ENCODE measurements around the gene TTC17. TPM values are rescaled to one million over a fixed set of nuclear protein-coding genes. Genes with fewer than 3 reads are reported as not detected.

The TTC17 gene
- polyA plus RNA-seq, 3 donors: 34.7 to 82.5 (median 40.8) TPM

DNA sequence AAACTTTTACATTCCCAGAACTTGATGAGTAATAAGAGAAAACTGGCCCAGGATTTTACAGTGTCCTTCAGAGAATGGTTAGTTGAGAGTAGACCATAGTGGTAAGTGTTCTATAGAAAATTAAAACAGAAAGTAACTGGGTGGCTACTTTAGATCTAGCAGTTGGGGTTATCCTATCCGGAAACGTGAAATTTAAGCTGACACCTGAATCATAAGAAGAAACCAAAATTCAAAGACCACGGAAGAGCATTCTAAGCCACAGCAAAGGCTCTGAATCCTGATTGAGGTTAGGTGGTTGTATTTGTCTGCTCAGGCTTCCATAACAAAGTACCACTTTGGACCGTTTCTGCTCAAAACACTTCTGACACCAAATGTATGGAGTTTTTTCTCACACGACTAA lies 34.0 kb downstream of the TTC17 start:
- no peak overlapping the region for H3K4me3 ChIP-seq (replicated peaks in 1 of 3; ENCODE audit: low read depth in 2 of 3, low read length in 3 of 3)
- no peaks in the 10 kb centered on the region for H3K27me3 ChIP-seq (ENCODE audit: control insufficient read depth in 2 of 2, insufficient read depth in 2 of 2, low read length in 2 of 2)
- WGBS (ENCODE audit: insufficient coverage): 100% methylated on average over 4 of the region's 5 CpGs
- H3K36me3 ChIP-seq (replicated peaks in 1 of 2; ENCODE audit: control insufficient read depth in 1 of 2, insufficient read depth in 2 of 2, low read length in 2 of 2): peaks cover 72 to 92% of the 10 kb centered on the region in 2 donors
- intact Hi-C loops (cut with micrococcal nuclease): loop anchor here in 1 of 2 donors (10.0 kb wide), 1 partner anchor 68 kb away; no protein-coding TSS in a partner anchor
- no peaks in the 10 kb centered on the region for H3K4me1 Mint-ChIP-seq
- no peak overlapping the region for H3K4me3 Mint-ChIP-seq
- H3K27ac Mint-ChIP-seq: no peak overlapping the region
- H3K9me3 ChIP-seq (replicated peaks in 1 of 2; ENCODE audit: control insufficient read depth in 1 of 2, insufficient read depth in 1 of 2, low read length in 2 of 2): no peaks in the 10 kb centered on the region
- no peak overlapping the region for H3K9ac ChIP-seq (ENCODE audit: insufficient read depth, low read length, poor library complexity, severe bottlenecking)
- no peaks in the 10 kb centered on the region for H3K79me2 ChIP-seq (ENCODE audit: insufficient read depth, low read length)
- no peak overlapping the region for H3K27ac ChIP-seq (ENCODE audit: low read depth in 1 of 2, low read length in 2 of 2)
- no peaks in the 10 kb centered on the region for H3K4me1 ChIP-seq (ENCODE audit: control insufficient read depth in 1 of 2, insufficient read depth in 2 of 2, low read length in 2 of 2)
- no peak for DNase-seq
- H2AFZ ChIP-seq (ENCODE audit: insufficient read depth, low read depth, low read length, poor library complexity, severe bottlenecking): no peak overlapping the region
- no peak overlapping the region for H3K4me2 ChIP-seq (replicated peaks; ENCODE audit: extremely low read depth, low read length, poor library complexity, severe bottlenecking)
- TF ChIP-seq, protein P1, sequence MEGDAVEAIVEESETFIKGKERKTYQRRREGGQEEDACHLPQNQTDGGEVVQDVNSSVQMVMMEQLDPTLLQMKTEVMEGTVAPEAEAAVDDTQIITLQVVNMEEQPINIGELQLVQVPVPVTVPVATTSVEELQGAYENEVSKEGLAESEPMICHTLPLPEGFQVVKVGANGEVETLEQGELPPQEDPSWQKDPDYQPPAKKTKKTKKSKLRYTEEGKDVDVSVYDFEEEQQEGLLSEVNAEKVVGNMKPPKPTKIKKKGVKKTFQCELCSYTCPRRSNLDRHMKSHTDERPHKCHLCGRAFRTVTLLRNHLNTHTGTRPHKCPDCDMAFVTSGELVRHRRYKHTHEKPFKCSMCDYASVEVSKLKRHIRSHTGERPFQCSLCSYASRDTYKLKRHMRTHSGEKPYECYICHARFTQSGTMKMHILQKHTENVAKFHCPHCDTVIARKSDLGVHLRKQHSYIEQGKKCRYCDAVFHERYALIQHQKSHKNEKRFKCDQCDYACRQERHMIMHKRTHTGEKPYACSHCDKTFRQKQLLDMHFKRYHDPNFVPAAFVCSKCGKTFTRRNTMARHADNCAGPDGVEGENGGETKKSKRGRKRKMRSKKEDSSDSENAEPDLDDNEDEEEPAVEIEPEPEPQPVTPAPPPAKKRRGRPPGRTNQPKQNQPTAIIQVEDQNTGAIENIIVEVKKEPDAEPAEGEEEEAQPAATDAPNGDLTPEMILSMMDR (IDR thresholded peaks at IDR 0.05): no peak
- no peaks in the 10 kb centered on the region for H3K9me3 Mint-ChIP-seq
- H4K20me1 ChIP-seq (ENCODE audit: insufficient read depth, low read length): no peaks in the 10 kb centered on the region
- H3K27me3 Mint-ChIP-seq (ENCODE audit: low read depth in 3 of 3): no peaks in the 10 kb centered on the region
- peaks cover 73 to 81% of the 10 kb centered on the region in 2 donors for H3K36me3 Mint-ChIP-seq

DNA sequence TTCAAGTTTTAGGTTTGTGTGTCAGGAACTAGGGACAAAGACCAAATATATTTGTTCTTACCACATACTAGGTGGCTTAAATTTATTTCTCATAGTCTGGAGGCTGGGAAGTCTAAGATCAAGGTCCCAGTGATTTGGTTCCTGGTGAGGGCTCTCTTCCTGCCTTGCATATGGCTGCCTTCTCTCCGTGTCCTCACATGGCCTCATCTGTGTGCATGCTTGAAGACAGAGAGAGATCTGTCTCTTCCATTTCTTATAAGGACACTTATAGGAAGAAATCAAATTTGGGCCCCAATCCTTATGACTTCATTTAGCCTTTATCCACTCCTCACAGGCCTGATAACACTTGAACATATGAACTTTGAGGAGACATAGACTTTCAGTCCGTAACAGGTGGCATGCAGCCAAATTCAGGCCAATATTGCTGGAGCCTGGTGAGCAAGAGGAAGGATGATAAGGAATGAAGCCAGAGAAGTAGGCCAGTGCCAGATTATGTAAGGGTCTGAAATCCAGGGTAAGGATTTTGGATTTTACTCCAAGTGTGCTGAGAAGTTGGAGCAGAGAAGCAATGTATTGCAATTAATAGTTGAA lies 35.1 kb downstream of the TTC17 start:
- TF ChIP-seq, protein P1 (IDR thresholded peaks at IDR 0.05): no peak
- H3K36me3 ChIP-seq (replicated peaks in 1 of 2; ENCODE audit: control insufficient read depth in 1 of 2, insufficient read depth in 2 of 2, low read length in 2 of 2): peaks cover 83 to 95% of the 10 kb centered on the region in 2 donors
- H3K4me3 ChIP-seq (replicated peaks in 1 of 3; ENCODE audit: low read depth in 2 of 3, low read length in 3 of 3): no peak overlapping the region
- H3K79me2 ChIP-seq (ENCODE audit: insufficient read depth, low read length): no peaks in the 10 kb centered on the region
- no peaks in the 10 kb centered on the region for H3K4me1 ChIP-seq (ENCODE audit: control insufficient read depth in 1 of 2, insufficient read depth in 2 of 2, low read length in 2 of 2)
- no peak for DNase-seq
- H3K27ac ChIP-seq (ENCODE audit: low read depth in 1 of 2, low read length in 2 of 2): no peak overlapping the region
- H3K4me1 Mint-ChIP-seq: no peaks in the 10 kb centered on the region
- H3K9me3 Mint-ChIP-seq: no peaks in the 10 kb centered on the region
- WGBS (ENCODE audit: insufficient coverage): no CpG with 5 or more reads among the region's 2 CpGs
- no peak overlapping the region for H2AFZ ChIP-seq (ENCODE audit: insufficient read depth, low read depth, low read length, poor library complexity, severe bottlenecking)
- H3K27ac Mint-ChIP-seq: peak overlapping the region in 2 of 7 donors; percentile 8 to 19
- no peak overlapping the region for H3K9ac ChIP-seq (ENCODE audit: insufficient read depth, low read length, poor library complexity, severe bottlenecking)
- H3K36me3 Mint-ChIP-seq: peaks cover 84 to 89% of the 10 kb centered on the region in 2 donors
- H3K4me2 ChIP-seq (replicated peaks; ENCODE audit: extremely low read depth, low read length, poor library complexity, severe bottlenecking): no peak overlapping the region
- no peak overlapping the region for H3K4me3 Mint-ChIP-seq
- H3K9me3 ChIP-seq (replicated peaks in 1 of 2; ENCODE audit: control insufficient read depth in 1 of 2, insufficient read depth in 1 of 2, low read length in 2 of 2): no peaks in the 10 kb centered on the region
- intact Hi-C loops (cut with micrococcal nuclease): loop anchor here in 1 of 2 donors (10.0 kb wide), 1 partner anchor 69 kb away; no protein-coding TSS in a partner anchor
- H3K27me3 Mint-ChIP-seq (ENCODE audit: low read depth in 3 of 3): no peaks in the 10 kb centered on the region
- H4K20me1 ChIP-seq (ENCODE audit: insufficient read depth, low read length): no peaks in the 10 kb centered on the region
- no peaks in the 10 kb centered on the region for H3K27me3 ChIP-seq (ENCODE audit: control insufficient read depth in 2 of 2, insufficient read depth in 2 of 2, low read length in 2 of 2)

All from CD14-positive monocyte (primary cell).